Endothelial cell of umbilical vein (primary cell): ENCODE results near the gene MED12L. TPM values are rescaled to one million over a fixed set of nuclear protein-coding genes. Genes with fewer than 3 reads are reported as not detected.

Experiments used
- BruUV-seq: library from RNA; stranded (reverse); fragments of 400-500 nt; replicated peaks from 2 replicates; lab custom pipeline; 2021; lab: Mats Ljungman, UMichigan
- CTCF ChIA-PET: fragments of 300-600, 350-600 bp; sonication (Branson Sonifier 250); formaldehyde crosslinking; loops from one replicate; lab custom pipeline; 2021; ENCODE audit warnings: antibody characterized with exemption, inconsistent platforms; lab: Charles Lee
- POLR2A ChIA-PET: fragments of 300-600, 350-600 bp; sonication (Branson Sonifier 250); formaldehyde crosslinking; loops from one replicate; lab custom pipeline; 2021; ENCODE audit warnings: antibody characterized with exemption, inconsistent platforms; lab: Charles Lee
- DNase-seq: peaks from one replicate; pipeline ENCODE4 v3.0.0-alpha.2; 2011; ENCODE audit warnings: low read depth, low spot score
- FAIRE-seq: peaks from 2 replicates; lab custom pipeline; 2011; peaks lifted over from hg19 to GRCh38; lab: Jason Lieb, UNC
- H2AFZ ChIP-seq: 2 replicates; pipeline ENCODE4 v1.6.0; 2012; ENCODE audit warnings: low read depth, low read length, control low read depth, inconsistent platforms
- H3K27ac ChIP-seq: 2 replicates; pipeline ENCODE4 v1.5.1; 2011; ENCODE audit warnings: low read depth, mild to moderate bottlenecking, control low read depth, low read length, moderate library complexity; ENCODE audit not compliant: insufficient read depth
- H3K27me3 ChIP-seq, 2 experiments: 2 replicates each; pipeline versions ENCODE4 v1.6.0 to v1.6.1; 2011; ENCODE audit warnings: low read length in 2 of 2, mixed read lengths in 1 of 2; ENCODE audit not compliant: control insufficient read depth in 2 of 2, insufficient read depth in 2 of 2
- H3K36me3 ChIP-seq, 2 experiments: 2 replicates in 1 of 2; 3 replicates in 1 of 2; pipeline ENCODE4 v1.5.1; 2011; ENCODE audit warnings: low read length in 2 of 2, mild to moderate bottlenecking in 1 of 2, moderate library complexity in 1 of 2; ENCODE audit not compliant: control insufficient read depth in 2 of 2, insufficient read depth in 2 of 2; ENCODE audit errors: extremely low read depth in 1 of 2
- H3K4me1 ChIP-seq: 3 replicates; pipeline ENCODE4 v1.5.1; 2011; ENCODE audit warnings: mild to moderate bottlenecking, low read length; ENCODE audit not compliant: control insufficient read depth, insufficient read depth; ENCODE audit errors: extremely low read depth
- H3K4me2 ChIP-seq: 2 replicates; pipeline ENCODE4 v1.6.1; 2011; ENCODE audit warnings: low read length, control low read depth, mixed read lengths; ENCODE audit not compliant: insufficient read depth
- H3K4me3 ChIP-seq, 3 experiments: fragments of 200-600 bp in 1 of 3; sonication (generic), shearing (Covaris generic) in 1 of 3; replicated peaks in 1 of 3; 2 replicates each; pipeline ENCODE4 v1.5.1; 2011 to 2016; ENCODE audit warnings: control low read depth in 3 of 3, low read length in 3 of 3, mild to moderate bottlenecking in 2 of 3, inconsistent platforms in 1 of 3, low read depth in 1 of 3, moderate library complexity in 1 of 3; ENCODE audit not compliant: insufficient read depth in 1 of 3
- H3K79me2 ChIP-seq: 2 replicates; pipeline ENCODE4 v1.6.0; 2012; ENCODE audit warnings: low read length, inconsistent platforms; ENCODE audit not compliant: control insufficient read depth, insufficient read depth
- H3K9ac ChIP-seq: replicated peaks from 2 replicates; pipeline ENCODE3; 2011; ENCODE audit warnings: low read length, control low read depth; ENCODE audit not compliant: insufficient read depth; ENCODE audit errors: extremely low read depth
- H3K9me1 ChIP-seq: replicated peaks from 3 replicates; pipeline ENCODE4 v1.6.0; 2011; ENCODE audit warnings: mild to moderate bottlenecking, low read length; ENCODE audit not compliant: control insufficient read depth, insufficient read depth; ENCODE audit errors: extremely low read depth
- H3K9me3 ChIP-seq: replicated peaks from 2 replicates; pipeline ENCODE4 v1.5.1; 2012; ENCODE audit warnings: low read length, inconsistent platforms; ENCODE audit not compliant: control insufficient read depth, insufficient read depth
- H4K20me1 ChIP-seq: replicated peaks from 2 replicates; pipeline ENCODE3; 2011; ENCODE audit warnings: mild to moderate bottlenecking, low read length; ENCODE audit not compliant: control insufficient read depth, insufficient read depth; ENCODE audit errors: extremely low read depth
- EZH2 ChIP-seq: IDR thresholded peaks from 2 replicates; pipeline ENCODE4 v1.6.1; 2012; ENCODE audit warnings: borderline replicate concordance, low read depth, mild to moderate bottlenecking, moderate library complexity, low read length, inconsistent platforms; ENCODE audit not compliant: severe bottlenecking
- FOS ChIP-seq: IDR thresholded peaks from 2 replicates; pipeline ENCODE4 v1.6.1; 2011; ENCODE audit warnings: mild to moderate bottlenecking, low read length, moderate library complexity, borderline replicate concordance; ENCODE audit not compliant: insufficient read depth
- GATA2 ChIP-seq: IDR thresholded peaks from 2 replicates; pipeline ENCODE4 v1.7.0; 2011; ENCODE audit warnings: low read depth, mild to moderate bottlenecking, moderate library complexity, mixed read lengths, low read length; ENCODE audit not compliant: insufficient read length, insufficient read depth
- JUN ChIP-seq: IDR thresholded peaks from 2 replicates; pipeline ENCODE4 v1.6.1; 2011; ENCODE audit warnings: borderline replicate concordance, low read depth; ENCODE audit not compliant: insufficient read length, insufficient read depth
- MYC ChIP-seq: IDR thresholded peaks from one replicate; pipeline ENCODE4 v1.6.1; 2011; ENCODE audit warnings: mild to moderate bottlenecking, low read depth, low read length
- POLR2A ChIP-seq: IDR thresholded peaks from 2 replicates; pipeline ENCODE4 v1.6.1; 2012; ENCODE audit warnings: low read depth, mild to moderate bottlenecking, control low read depth, low read length
- POLR2AphosphoS5 ChIP-seq: IDR thresholded peaks from 2 replicates; pipeline ENCODE4 v1.6.1; 2012; ENCODE audit warnings: low read depth, mild to moderate bottlenecking, control low read depth, low read length, moderate library complexity; ENCODE audit not compliant: insufficient read depth
- dilution Hi-C: fragments of 300-500 bp; cut with MboI; formaldehyde crosslinking; loops from one replicate; pipeline ENCODE4 v1.15.0; 2019; ENCODE audit warnings: low sequenced_read_pairs; ENCODE audit not compliant: extremely low pct_ligation_motif_present
- intact Hi-C: fragments of 100-400 bp; cut with micrococcal nuclease; formaldehyde crosslinking; loops from one replicate; pipeline ENCODE4 v1.10.0; 2022
- polyA plus RNA-seq, 4 experiments: library from polyadenylated mRNA; depleted of rRNA in 3 of 4; stranded (reverse) in 3 of 4; unstranded in 1 of 4; fragments of >200 nt; gene quantifications; 2 replicates each; pipeline versions ENCODE4 v1.2.1 to v1.2.3, GENCODE V29; 2011 to 2012; ENCODE audit warnings: missing spikeins in 1 of 4
- total RNA-seq: library from RNA; stranded (reverse); gene quantifications from 2 replicates; pipeline ENCODE4 v1.2.3, GENCODE V29; 2021
- TF ChIP-seq, protein P1 (sequence below), 2 donors: IDR thresholded peaks; 1 replicate in 1 of 2; 2 replicates in 1 of 2; pipeline ENCODE4 v1.5.1; 2011; ENCODE audit warnings: low read length in 2 of 2, mild to moderate bottlenecking in 2 of 2, moderate library complexity in 2 of 2, control low read depth in 1 of 2, inconsistent platforms in 1 of 2, low read depth in 1 of 2; ENCODE audit not compliant: insufficient read depth in 1 of 2; ENCODE audit errors: extremely low read depth in 1 of 2
- TF ChIP-seq, protein P2 (sequence below): IDR thresholded peaks from 2 replicates; pipeline ENCODE4 v1.6.1; 2011; ENCODE audit not compliant: insufficient read depth, insufficient read length

Gene MED12L
- total and polyA plus RNA-seq, 2 donors (not counting 3 experiments of a cell fraction or from before 2014, with no cell fraction given) = 0.03 to 0.27 TPM

DNA sequence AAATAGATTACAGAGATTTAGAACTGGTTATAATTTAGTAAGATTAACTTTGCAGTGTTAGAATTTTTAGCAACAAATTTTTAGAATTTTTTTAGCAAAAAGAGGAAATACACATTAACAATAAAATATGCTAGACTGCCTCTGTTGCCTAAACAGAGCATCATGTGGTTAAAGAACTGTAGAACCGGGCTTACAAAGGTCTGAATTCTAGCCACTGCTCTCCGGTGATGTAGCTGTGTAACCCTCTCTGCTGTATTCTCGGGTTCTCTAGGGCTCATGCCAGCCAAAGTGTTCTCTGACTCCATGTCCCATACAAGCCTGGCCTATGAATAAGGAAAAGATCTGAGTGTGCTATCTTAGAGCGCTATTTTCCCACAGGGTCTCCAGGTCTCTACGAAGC lies 302.0 kb downstream of the MED12L start:
- ChIA-PET POLR2A (no interaction called here), CTCF (no interaction called here)
- Histone ChIP-seq H3K9me1 (no peaks in the 10 kb centered on the region), H3K27me3 (no peaks in the 10 kb centered on the region), H3K4me1 (no peaks in the 10 kb centered on the region), H4K20me1 (no peaks in the 10 kb centered on the region), H2AFZ (no peak overlapping the region), H3K36me3 (no peaks in the 10 kb centered on the region), H3K79me2 (no peaks in the 10 kb centered on the region), H3K4me3 (no peak overlapping the region), H3K9me3 (no peaks in the 10 kb centered on the region), H3K4me2 (no peak overlapping the region), H3K9ac (no peak overlapping the region), H3K27ac (no peak overlapping the region)
- intact Hi-C loops = no loop called here
- FAIRE-seq (no peak), DNase-seq (no peak)
- TF ChIP-seq POLR2A (no peak), FOS (no peak), JUN (no peak), MYC (no peak), POLR2AphosphoS5 (no peak), EZH2 (no peak), GATA2 (no peak)
- TF ChIP-seq, protein P1, sequence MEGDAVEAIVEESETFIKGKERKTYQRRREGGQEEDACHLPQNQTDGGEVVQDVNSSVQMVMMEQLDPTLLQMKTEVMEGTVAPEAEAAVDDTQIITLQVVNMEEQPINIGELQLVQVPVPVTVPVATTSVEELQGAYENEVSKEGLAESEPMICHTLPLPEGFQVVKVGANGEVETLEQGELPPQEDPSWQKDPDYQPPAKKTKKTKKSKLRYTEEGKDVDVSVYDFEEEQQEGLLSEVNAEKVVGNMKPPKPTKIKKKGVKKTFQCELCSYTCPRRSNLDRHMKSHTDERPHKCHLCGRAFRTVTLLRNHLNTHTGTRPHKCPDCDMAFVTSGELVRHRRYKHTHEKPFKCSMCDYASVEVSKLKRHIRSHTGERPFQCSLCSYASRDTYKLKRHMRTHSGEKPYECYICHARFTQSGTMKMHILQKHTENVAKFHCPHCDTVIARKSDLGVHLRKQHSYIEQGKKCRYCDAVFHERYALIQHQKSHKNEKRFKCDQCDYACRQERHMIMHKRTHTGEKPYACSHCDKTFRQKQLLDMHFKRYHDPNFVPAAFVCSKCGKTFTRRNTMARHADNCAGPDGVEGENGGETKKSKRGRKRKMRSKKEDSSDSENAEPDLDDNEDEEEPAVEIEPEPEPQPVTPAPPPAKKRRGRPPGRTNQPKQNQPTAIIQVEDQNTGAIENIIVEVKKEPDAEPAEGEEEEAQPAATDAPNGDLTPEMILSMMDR (IDR thresholded peaks at IDR 0.05; ENCODE audit: extremely low read depth in 1 of 2, insufficient read depth in 1 of 2, low read depth in 1 of 2, low read length in 2 of 2) = no peak
- TF ChIP-seq, protein P2, sequence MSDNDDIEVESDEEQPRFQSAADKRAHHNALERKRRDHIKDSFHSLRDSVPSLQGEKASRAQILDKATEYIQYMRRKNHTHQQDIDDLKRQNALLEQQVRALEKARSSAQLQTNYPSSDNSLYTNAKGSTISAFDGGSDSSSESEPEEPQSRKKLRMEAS = no peak
- no TSS peak for BruUV-seq
- dilution Hi-C loops = no loop called here
